Anterior cingulate cortex (tissue), 58 donors: ENCODE data around the gene RGL3.
"Not testable (repeated sequence)": the region's sequence is repeated elsewhere in the genome, so short reads cannot be mapped to it uniquely, and the experiment has no call there.

Experiments used
- DNase-seq, 58 donors: peaks; one replicate each; lab custom pipeline; 2025; lab: John Stamatoyannopoulos, UW

RGL3 gene

DNA sequence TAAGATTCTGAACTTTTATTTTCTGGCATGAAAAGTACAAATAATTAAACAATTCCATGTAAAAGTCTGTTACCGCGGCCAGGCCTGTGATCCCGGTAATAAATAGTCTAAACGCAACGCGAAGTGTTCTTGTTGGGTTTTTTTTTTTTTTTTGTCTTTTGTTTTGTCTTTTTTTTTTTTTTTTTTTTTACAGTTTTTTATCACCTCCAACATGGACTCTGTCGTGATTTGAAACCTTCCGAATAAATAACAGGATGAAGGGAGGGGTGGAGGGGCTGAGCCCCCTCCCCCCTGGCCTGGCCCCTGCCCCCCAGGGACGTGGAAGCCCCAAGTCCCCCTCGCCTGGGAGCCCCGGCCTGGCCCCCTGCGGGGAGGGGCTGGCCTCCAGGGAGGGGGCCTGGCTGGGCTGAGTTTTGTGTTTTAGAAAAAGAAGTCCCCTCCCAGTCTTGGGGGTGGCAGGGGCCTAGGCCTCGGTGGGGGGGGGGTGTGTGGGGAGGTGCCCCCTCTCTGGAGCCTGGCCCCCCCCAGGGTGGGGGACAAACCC, 32.3 kb upstream of the RGL3 start:
- DNase-seq, result no peak

DNA sequence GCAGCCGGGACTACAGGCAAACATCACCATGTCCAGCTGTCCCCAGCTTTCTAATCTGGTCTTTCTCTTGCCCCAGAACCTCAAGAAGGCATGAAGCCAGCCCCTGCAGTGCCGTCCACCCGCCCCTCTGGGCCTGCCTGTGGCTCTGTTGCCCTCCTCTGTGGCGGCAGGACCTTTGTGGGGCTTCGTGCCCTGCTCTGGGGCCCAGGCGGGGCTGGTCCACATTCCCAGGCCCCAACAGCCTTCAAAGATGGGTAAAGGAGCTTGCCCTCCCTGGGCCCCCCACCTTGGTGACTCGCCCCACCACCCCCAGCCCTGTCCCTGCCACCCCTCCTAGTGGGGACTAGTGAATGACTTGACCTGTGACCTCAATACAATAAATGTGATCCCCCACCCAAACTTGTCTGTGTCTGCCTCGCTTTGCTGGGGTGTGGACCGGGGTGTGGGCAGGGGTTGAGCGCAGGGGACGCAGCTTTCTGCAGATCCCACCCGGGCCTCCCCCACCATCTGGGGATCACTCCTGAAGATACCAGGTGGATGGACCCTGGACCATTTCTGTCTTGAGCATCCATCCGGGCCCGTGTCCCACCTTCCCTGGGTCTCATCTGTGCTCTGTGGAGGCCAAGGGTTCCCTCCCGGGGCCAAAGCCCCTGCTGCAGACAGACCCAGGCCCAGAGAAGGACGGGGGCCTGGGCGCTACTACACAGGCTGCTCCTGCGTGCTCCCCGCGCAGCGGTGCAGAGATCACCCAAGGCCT, 31.6 kb upstream of the RGL3 start:
- DNase-seq, result no peak

- peak in 1 of 58 donors; percentile 45 for DNase-seq
These were observed 29.9 kb upstream of the RGL3 start for GRCh38 chr19:11448923-11449554.

DNA sequence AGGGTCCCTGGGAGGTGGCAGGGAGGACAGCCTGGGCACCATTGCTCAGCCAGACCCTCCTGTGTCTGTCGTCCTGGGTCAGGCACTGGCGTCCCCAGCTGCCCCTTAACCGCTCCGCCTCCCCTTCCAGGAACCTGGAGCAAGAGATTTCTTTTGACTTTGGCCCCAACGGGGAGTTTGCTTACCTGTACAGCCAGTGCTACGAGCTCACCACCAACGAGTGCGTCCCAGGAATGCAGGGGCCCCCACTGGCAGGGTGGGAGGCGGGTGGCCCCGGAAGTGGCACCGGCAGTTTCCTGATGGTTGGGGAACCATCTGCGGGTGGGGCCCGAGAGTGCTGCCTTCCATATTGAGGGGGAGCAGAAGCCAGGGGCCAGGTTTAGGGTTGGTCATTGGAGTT, 29.3 kb upstream of the RGL3 start:
- DNase-seq, result no peak

GRCh38 chr19:11447347-11448262, 28.5 kb upstream of the RGL3 start:
- DNase-seq, result peak in 1 of 58 donors; percentile 46

- DNase-seq, result peak in 56 of 58 donors; percentile 12 to 93 (median 72)
These were observed 27.7 kb upstream of the RGL3 start for GRCh38 chr19:11446652-11447301.

- peak in 3 of 58 donors; percentile 13 to 62 (median 48) for DNase-seq
These were observed 27.1 kb upstream of the RGL3 start for GRCh38 chr19:11446271-11446651.

- no peak for DNase-seq
These were observed 26.0 kb upstream of the RGL3 start for GRCh38 chr19:11445141-11445540.

- DNase-seq, result no peak
These were observed 24.9 kb upstream of the RGL3 start for GRCh38 chr19:11444059-11444458.

GRCh38 chr19:11437955-11438354, 18.8 kb upstream of the RGL3 start:
- DNase-seq, result no peak

DNA sequence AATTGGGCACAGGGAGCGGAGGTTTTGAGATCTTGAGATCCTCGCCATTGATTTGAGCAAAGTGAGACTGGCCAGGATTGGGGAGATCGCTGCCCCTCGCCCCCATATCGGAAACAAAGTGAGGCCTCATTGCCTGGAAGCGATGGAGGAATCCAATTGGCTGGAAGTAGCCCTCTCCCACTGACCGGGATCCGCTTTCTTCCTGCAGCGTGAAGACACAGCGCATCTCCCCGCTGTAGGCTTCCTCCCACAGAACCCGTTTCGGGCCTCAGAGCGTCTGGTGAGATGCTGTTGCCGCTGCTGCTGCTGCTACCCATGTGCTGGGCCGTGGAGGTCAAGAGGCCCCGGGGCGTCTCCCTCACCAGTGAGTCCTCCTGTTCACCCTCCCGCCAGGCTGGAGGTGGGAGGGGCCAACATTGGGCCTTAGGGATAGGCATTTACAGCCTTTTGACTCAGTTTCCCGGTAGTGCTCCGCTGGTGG, 16.8 kb upstream of the RGL3 start:
- peak in 1 of 58 donors; percentile 63 for DNase-seq

DNA sequence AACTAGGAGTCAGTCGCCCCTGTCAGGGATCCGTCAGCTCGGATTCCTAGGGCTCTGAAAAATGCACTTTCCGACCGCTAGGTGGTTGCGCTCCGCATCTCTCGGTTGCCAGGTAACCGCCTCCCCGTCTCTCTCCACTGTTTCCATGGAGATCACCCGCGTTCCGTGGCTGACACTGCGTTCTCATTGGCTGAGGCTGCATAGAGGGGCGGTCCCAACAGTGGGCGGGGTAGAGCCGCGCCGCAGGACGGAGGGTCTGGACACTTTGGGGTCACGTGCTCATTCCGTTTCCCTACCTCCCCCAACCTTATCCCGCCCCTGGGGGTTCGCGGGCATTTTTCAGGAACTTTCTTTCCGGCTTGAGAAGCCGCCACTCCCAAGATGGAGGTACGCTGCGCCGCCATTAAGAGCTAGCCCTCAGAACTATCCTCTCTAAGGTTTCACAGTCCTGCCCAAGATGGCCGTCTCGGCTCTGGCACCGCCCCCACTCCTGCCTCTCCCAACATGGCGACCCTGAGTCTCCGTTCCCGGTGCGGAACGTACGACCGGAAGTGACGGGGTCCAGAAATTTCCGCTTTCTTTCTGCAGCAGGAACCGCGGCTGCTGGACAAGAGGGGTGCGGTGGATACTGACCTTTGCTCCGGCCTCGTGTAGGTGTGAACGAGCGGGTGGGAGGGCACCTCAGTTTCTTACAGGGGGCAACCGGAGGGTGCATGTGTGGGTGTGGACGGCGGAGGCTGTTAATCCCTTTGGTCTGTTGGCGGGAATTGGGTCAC, 16.1 kb upstream of the RGL3 start, which contains the start of the genes ODAD3 and PRKCSH:
ODAD3 (minus strand) TSS at position 65 of the 776 bp plus-strand sequence. CDS start 105 bp downstream, outside the sequence.
PRKCSH (plus strand) TSS at position 579 of the 776 bp plus-strand sequence. CDS start 483 bp downstream, outside the sequence.
- DNase-seq, result peak; percentile 98 to 100 (median 100)

DNA sequence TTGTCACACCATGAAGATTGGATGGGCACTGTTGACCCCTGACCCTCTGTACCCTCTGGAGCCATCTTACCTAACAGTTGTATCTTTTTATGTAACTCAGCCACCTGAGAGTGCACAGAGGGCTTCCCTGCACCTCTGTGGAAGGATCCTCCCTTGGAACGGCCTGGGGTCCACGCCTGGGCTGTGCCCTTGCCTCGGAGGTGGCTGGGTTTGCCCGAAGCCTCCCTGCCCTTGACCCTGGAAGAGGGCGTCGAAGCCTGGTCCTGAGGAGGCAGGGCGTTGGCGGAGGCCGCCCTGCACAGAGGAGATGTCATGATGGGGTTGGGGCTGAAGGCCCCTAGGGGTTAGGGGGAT, 15.6 kb upstream of the RGL3 start:
- no peak for DNase-seq

- not testable (repeated sequence) for DNase-seq
These were observed 14.4 kb upstream of the RGL3 start for GRCh38 chr19:11433526-11433925.

DNA sequence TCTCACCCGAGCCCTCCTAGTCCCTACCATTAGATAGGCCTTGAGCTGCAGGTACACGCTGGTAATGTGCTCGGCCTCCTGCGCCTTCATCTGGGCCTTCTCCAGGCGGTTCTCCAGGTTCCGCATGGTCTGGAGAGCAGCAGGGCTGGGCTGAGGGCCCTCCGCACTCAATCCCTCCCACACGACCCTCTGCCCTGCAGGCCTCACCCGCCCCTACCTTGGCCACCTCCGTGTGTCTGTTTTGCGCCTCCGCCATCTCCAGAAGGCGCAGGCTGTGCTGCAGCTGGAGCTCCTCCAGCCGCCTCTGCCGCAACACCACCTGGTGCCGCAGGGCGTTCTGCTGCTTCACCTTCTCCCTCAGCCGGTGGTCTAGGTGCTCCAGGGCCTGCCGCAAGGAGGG, 7.5 kb upstream of the RGL3 start:
- DNase-seq, result no peak

DNA sequence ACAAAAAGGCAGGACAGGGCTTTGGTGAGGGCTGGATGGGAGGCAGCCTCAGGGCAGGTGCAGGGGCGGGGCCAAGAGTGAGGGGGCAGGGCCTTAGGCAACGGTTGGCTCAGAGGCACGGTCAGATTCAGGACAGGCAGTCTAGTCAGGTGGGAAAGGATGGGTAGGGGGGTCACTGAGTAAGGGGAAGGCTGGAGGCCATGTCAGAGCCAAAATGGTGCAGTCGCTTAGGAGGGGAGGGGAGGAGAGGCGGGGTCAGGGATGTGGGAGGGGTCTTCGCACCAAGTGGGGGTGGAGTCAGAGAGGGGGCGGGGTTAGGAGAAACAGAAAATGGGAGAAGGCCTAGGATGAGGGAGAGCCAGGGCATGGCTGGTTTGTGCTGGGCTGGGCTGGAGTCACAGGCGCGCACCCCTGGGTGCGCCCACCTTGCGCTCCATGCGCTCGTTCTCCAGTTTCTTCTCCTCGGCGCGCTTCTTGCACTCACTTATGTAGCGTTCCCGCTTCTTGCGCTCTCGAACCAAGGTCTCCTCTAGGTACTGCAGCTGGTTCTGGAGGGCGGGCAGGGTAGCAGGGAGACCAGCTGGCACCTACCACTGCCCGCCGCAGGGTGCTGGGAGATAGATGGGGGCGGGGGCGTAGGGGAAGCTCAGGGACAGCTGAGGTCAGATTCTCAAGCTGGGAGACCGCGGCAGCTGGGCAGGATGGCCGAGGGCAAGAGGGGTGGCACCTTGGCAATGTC, 6.8 kb upstream of the RGL3 start:
- DNase-seq, result no peak

GRCh38 chr19:11423791-11424181, 4.7 kb upstream of the RGL3 start:
- no peak for DNase-seq

- DNase-seq, result no peak
These were observed 4.2 kb upstream of the RGL3 start for GRCh38 chr19:11423164-11423790.
